Measurements from ENCODE around the gene LIPH.
"Not testable (repeated sequence)": the region's sequence is repeated elsewhere in the genome, so short reads cannot be mapped to it uniquely, and the experiment has no call there.

LIPH gene

GRCh38 chr3:185479373-185479945 lies 72.9 kb downstream of the LIPH start:
- no peak for DNase-seq

- no peak for DNase-seq
These were observed 75.1 kb downstream of the LIPH start for GRCh38 chr3:185477316-185477715.

- DNase-seq = not testable (repeated sequence)
These were observed 77.5 kb downstream of the LIPH start for GRCh38 chr3:185474922-185475321.

- no peak for DNase-seq
These were observed 79.0 kb downstream of the LIPH start for GRCh38 chr3:185473290-185473815.

- no peak for DNase-seq
These were observed 82.1 kb downstream of the LIPH start for GRCh38 chr3:185470323-185470722.

GRCh38 chr3:185469542-185469941 lies 82.8 kb downstream of the LIPH start:
- DNase-seq = no peak

GRCh38 chr3:185466123-185466522 lies 86.3 kb downstream of the LIPH start:
- not testable (repeated sequence) for DNase-seq

GRCh38 chr3:185465471-185465870 lies 86.9 kb downstream of the LIPH start:
- DNase-seq = no peak

GRCh38 chr3:185460719-185461350 lies 91.6 kb downstream of the LIPH start:
- DNase-seq = no peak

GRCh38 chr3:185460309-185460708 lies 92.1 kb downstream of the LIPH start:
- DNase-seq = no peak

GRCh38 chr3:185457376-185457775 lies 95.0 kb downstream of the LIPH start:
- DNase-seq = no peak
